Activated T-helper 2 cell treated with anti-CD3 and anti-CD28 coated beads, Interferon-gamma antibody, Interleukin-2, Interleukin-4, amounts not matched to agents 10 μg/mL and 5 μg/mL and 100 μg/mL, durations not matched to agents 14 hours and 24 hours and 36 hours (primary cell): ENCODE measurements around the gene TMEM117. TPM values are rescaled to one million over a fixed set of nuclear protein-coding genes. Genes with fewer than 3 reads are reported as not detected.

Experiments used
- total RNA-seq: library from RNA; stranded (reverse); gene quantifications from 2 replicates; pipeline ENCODE4 v1.2.3, GENCODE V29; 2022

TMEM117 gene
- total RNA-seq, 1 donor from 2014 or later, result 1.3 TPM

Other genes starting within 250 kb of the TMEM117 start
- 22.8 and 24.4 TPM in 2 replicates for gene PUS7L, start 77.3 kb upstream of the TMEM117 start, total RNA-seq
- gene IRAK4, start 77.1 kb upstream of the TMEM117 start, total RNA-seq, result 26.5 and 28.5 TPM in 2 replicates
- gene TWF1, start 29.8 kb upstream of the TMEM117 start, total RNA-seq, result 21.6 and 22.3 TPM in 2 replicates